ENCODE measurements around the gene RORB.

DNA sequence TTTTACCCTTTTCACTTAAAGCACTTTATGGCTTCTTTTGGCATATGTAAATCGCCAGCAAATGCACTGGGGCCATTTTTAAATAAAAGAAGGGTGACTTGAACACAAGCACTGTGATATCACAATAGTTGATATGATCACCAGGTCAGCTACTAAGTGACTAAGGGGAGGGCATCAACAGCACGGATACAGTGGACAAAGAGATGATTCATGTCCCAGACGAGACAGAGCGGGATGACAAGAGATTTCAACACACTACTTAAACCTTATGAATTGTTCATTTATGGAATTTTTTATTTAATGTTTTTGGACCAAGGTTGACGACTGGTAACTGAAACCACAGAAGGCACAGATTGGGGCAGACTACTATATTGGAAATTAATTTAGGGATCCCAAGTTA lies 54.1 kb downstream of the RORB start:
- TF ChIP-seq, protein P1, sequence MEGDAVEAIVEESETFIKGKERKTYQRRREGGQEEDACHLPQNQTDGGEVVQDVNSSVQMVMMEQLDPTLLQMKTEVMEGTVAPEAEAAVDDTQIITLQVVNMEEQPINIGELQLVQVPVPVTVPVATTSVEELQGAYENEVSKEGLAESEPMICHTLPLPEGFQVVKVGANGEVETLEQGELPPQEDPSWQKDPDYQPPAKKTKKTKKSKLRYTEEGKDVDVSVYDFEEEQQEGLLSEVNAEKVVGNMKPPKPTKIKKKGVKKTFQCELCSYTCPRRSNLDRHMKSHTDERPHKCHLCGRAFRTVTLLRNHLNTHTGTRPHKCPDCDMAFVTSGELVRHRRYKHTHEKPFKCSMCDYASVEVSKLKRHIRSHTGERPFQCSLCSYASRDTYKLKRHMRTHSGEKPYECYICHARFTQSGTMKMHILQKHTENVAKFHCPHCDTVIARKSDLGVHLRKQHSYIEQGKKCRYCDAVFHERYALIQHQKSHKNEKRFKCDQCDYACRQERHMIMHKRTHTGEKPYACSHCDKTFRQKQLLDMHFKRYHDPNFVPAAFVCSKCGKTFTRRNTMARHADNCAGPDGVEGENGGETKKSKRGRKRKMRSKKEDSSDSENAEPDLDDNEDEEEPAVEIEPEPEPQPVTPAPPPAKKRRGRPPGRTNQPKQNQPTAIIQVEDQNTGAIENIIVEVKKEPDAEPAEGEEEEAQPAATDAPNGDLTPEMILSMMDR (IDR thresholded peaks at IDR 0.05), result no peak
- TF ChIP-seq POLR2A (IDR thresholded peaks at IDR 0.05), result no peak

All from tibial nerve (tissue), 3 donors.